GM12891 (cell line): ENCODE measurements around the gene TENT4B.

Experiments used
- PAX5 ChIP-seq: IDR thresholded peaks from 2 replicates; pipeline ENCODE4 v1.6.1; 2011; ENCODE audit warnings: low read length, moderate library complexity, mild to moderate bottlenecking; ENCODE audit not compliant: insufficient read depth, severe bottlenecking
- POLR2A ChIP-seq: IDR thresholded peaks from 2 replicates; pipeline ENCODE4 v1.6.1; 2011; ENCODE audit warnings: low read depth, low read length, control low read depth
- POLR2AphosphoS5 ChIP-seq: IDR thresholded peaks from 2 replicates; pipeline ENCODE4 v1.6.1; 2011; ENCODE audit warnings: low read depth, low read length, control low read depth
- SPI1 ChIP-seq: IDR thresholded peaks from 2 replicates; pipeline ENCODE4 v1.6.1; 2011; ENCODE audit warnings: low read depth, low read length, control low read depth
- TAF1 ChIP-seq: IDR thresholded peaks from 2 replicates; pipeline ENCODE4 v1.6.1; 2011; ENCODE audit warnings: low read depth, low read length, control low read depth

GRCh38 chr16:50146479-50147435 lies 6.3 kb upstream of the TENT4B start:
- TF ChIP-seq POLR2A (no peak), PAX5 (no peak), TAF1 (no peak), POLR2AphosphoS5 (no peak), SPI1 (no peak)
